ENCODE results near the gene INF2.

Gene INF2

GRCh38 chr14:104693482-104694431, 4.3 kb downstream of the INF2 start:
- no peak for TF ChIP-seq EP300 (IDR thresholded peaks at IDR 0.05; ENCODE audit: borderline replicate concordance)
- no peak for TF ChIP-seq USF1 (IDR thresholded peaks at IDR 0.05)
- no peak for TF ChIP-seq CEBPB (IDR thresholded peaks at IDR 0.05)
- TF ChIP-seq EGR1 (IDR thresholded peaks at IDR 0.05), result no peak
- TF ChIP-seq MAX (IDR thresholded peaks at IDR 0.05), result no peak
- TF ChIP-seq RAD21 (IDR thresholded peaks at IDR 0.05; ENCODE audit: low read depth), result no peak
- TF ChIP-seq TAF1 (IDR thresholded peaks at IDR 0.05; ENCODE audit: low read depth), result no peak
- TF ChIP-seq TEAD4 (IDR thresholded peaks at IDR 0.05), result no peak
- no peak for TF ChIP-seq FOXM1 (IDR thresholded peaks at IDR 0.05; ENCODE audit: borderline replicate concordance, low read depth)
- TF ChIP-seq NFIC (IDR thresholded peaks at IDR 0.05), result no peak
- no peak for TF ChIP-seq ZBTB7A (IDR thresholded peaks at IDR 0.05; ENCODE audit: low read depth)
- TF ChIP-seq CREB1 (IDR thresholded peaks at IDR 0.05; ENCODE audit: low read depth), result no peak
- TF ChIP-seq REST (IDR thresholded peaks at IDR 0.05; ENCODE audit: low read depth), result no peak
- TF ChIP-seq TCF12 (IDR thresholded peaks at IDR 0.05; ENCODE audit: low read depth), result no peak

GRCh38 chr14:104694475-104694950, 5.1 kb downstream of the INF2 start:
- TF ChIP-seq YY1 (IDR thresholded peaks at IDR 0.05; ENCODE audit: low read depth), result no peak
- TF ChIP-seq TEAD4 (IDR thresholded peaks at IDR 0.05), result no peak
- no peak for TF ChIP-seq EGR1 (IDR thresholded peaks at IDR 0.05)
- TF ChIP-seq TCF12 (IDR thresholded peaks at IDR 0.05; ENCODE audit: low read depth), result no peak
- no peak for TF ChIP-seq RAD21 (IDR thresholded peaks at IDR 0.05; ENCODE audit: low read depth)
- no peak for TF ChIP-seq TAF1 (IDR thresholded peaks at IDR 0.05; ENCODE audit: low read depth)
- TF ChIP-seq EP300 (IDR thresholded peaks at IDR 0.05; ENCODE audit: borderline replicate concordance), result no peak
- no peak for TF ChIP-seq CREB1 (IDR thresholded peaks at IDR 0.05; ENCODE audit: low read depth)
- TF ChIP-seq ZBTB7A (IDR thresholded peaks at IDR 0.05; ENCODE audit: low read depth), result no peak
- TF ChIP-seq FOXM1 (IDR thresholded peaks at IDR 0.05; ENCODE audit: borderline replicate concordance, low read depth), result no peak
- no peak for TF ChIP-seq USF1 (IDR thresholded peaks at IDR 0.05)

GRCh38 chr14:104694991-104695659, 5.7 kb downstream of the INF2 start:
- TF ChIP-seq CREB1 (IDR thresholded peaks at IDR 0.05; ENCODE audit: low read depth) (no peak), RAD21 (IDR thresholded peaks at IDR 0.05; ENCODE audit: low read depth) (no peak), NFIC (IDR thresholded peaks at IDR 0.05) (peak; percentile 25; the same call in 1 of the 2 replicates), TEAD4 (IDR thresholded peaks at IDR 0.05) (no peak), MAX (IDR thresholded peaks at IDR 0.05) (peak; percentile 33; the same call in 1 of the 2 replicates), ZBTB7A (IDR thresholded peaks at IDR 0.05; ENCODE audit: low read depth) (peak; percentile 60; the same call in 1 of the 2 replicates), YY1 (IDR thresholded peaks at IDR 0.05; ENCODE audit: low read depth) (peak; percentile 34; the same call in 1 of the 2 replicates), REST (IDR thresholded peaks at IDR 0.05; ENCODE audit: low read depth) (no peak), EGR1 (IDR thresholded peaks at IDR 0.05) (no peak), TAF1 (IDR thresholded peaks at IDR 0.05; ENCODE audit: low read depth) (no peak), TCF12 (IDR thresholded peaks at IDR 0.05; ENCODE audit: low read depth) (peak; percentile 26; the same call in 1 of the 2 replicates), USF1 (IDR thresholded peaks at IDR 0.05) (no peak), CEBPB (IDR thresholded peaks at IDR 0.05) (no peak), EP300 (IDR thresholded peaks at IDR 0.05; ENCODE audit: borderline replicate concordance) (no peak), FOXM1 (IDR thresholded peaks at IDR 0.05; ENCODE audit: borderline replicate concordance, low read depth) (no peak)

GRCh38 chr14:104695660-104696000, 6.2 kb downstream of the INF2 start:
- TF ChIP-seq NFIC (IDR thresholded peaks at IDR 0.05) (no peak), ZBTB7A (IDR thresholded peaks at IDR 0.05; ENCODE audit: low read depth) (0 out of 2 replicates have a peak, but pooled peaks have one; percentile 6)

Measured in Ishikawa (cell line).